Activated naive CD8-positive, alpha-beta T cell treated with anti-CD3 and anti-CD28 coated beads, Interleukin-2, amount 50 U/mL, for 24 hours (primary cell): ENCODE results near the gene KLF13.

Experiments used
- ATAC-seq: fragments of 150-1000 bp; cut with Tn5 transposase; one replicate; pipeline ENCODE4 v1.10.0; 2021
- DNase-seq: peaks from one replicate; pipeline ENCODE4 v3.0.0; 2021
- H3K27ac Mint-ChIP-seq: one replicate; pipeline ENCODE4 v1.8.0; 2021; ENCODE audit warnings: mild to moderate bottlenecking, mixed read lengths
- H3K27me3 Mint-ChIP-seq: one replicate; pipeline ENCODE4 v1.8.0; 2021; ENCODE audit warnings: mixed read lengths
- H3K36me3 Mint-ChIP-seq: one replicate; pipeline ENCODE4 v1.8.0; 2021; ENCODE audit warnings: low read depth, mixed read lengths
- H3K4me1 Mint-ChIP-seq: one replicate; pipeline ENCODE4 v1.8.0; 2021; ENCODE audit warnings: mixed read lengths
- H3K4me3 Mint-ChIP-seq: one replicate; pipeline ENCODE4 v1.8.0; 2021; ENCODE audit warnings: mild to moderate bottlenecking, moderate library complexity, mixed read lengths
- H3K9me3 Mint-ChIP-seq: one replicate; pipeline ENCODE4 v1.8.0; 2021; ENCODE audit warnings: mixed read lengths

KLF13 gene

DNA sequence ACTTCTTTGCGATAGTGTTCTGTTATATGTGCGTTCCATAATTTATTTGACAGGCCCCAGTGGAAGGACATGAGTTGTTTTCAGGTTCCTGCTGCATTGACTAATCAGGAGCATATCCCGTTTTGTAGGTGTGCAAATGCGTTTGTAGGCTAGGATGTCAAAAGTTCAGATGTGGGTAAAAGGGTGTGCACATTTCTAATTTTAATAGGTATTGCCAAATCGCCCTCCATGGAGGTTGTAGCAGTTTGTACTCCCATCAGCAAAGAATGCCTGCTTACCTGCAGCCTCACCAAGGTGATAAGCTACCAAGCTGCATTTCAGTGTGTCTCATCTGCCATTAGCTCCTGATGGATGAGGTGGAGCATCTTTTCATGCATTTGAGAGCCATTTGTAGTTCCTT, 36.3 kb downstream of the KLF13 start:
- ATAC-seq (no peak), DNase-seq (no peak)
- Mint-ChIP-seq H3K27me3 (no peaks in the 10 kb centered on the region), H3K36me3 (peaks cover 14% of the 10 kb centered on the region), H3K4me3 (peak overlapping the region; percentile 13), H3K27ac (peak overlapping the region; percentile 93), H3K9me3 (no peaks in the 10 kb centered on the region), H3K4me1 (peaks cover 99% of the 10 kb centered on the region)

DNA sequence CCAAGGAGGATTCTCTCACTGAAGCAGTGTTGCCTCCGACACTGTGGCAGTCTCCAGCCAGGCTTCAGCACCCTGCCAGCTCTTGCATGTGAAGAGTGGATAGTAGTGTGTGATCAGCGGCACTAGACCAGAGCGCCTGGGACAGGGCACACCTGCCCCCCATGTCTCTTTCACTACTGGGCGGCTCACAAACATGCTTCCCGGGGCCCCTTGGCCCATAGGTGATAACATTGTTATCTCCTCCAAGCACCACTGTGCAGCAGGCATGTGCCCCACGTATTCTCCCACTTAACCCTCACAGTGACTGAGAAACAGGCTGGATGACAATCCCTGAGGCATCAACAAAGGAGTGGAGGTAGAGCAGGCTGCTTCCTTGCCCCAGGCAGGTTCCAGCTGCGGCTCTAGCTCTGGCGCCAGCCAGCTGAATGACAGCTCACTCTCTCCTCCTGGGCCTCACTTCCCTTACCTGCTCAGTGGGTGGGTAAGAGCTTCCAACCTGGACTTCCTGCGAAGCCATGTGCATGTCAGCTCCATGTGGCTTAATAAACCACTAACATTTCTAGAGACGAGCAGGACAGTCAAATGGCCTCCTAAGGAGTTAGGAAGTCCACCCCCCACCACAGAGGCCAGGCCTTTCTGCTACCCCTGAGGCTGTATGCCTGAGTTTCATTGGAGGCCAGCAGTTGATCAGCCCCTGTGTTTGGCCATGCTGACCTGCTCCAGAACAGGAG, 37.8 kb downstream of the KLF13 start:
- H3K27ac Mint-ChIP-seq = peak overlapping the region; percentile 93
- DNase-seq = peak; percentile 57
- peak; percentile 21 for ATAC-seq
- peak overlapping the region; percentile 65 for H3K4me3 Mint-ChIP-seq
- H3K27me3 Mint-ChIP-seq = no peaks in the 10 kb centered on the region
- peaks cover 7% of the 10 kb centered on the region for H3K36me3 Mint-ChIP-seq
- H3K9me3 Mint-ChIP-seq = no peaks in the 10 kb centered on the region
- H3K4me1 Mint-ChIP-seq = peaks cover 99% of the 10 kb centered on the region

DNA sequence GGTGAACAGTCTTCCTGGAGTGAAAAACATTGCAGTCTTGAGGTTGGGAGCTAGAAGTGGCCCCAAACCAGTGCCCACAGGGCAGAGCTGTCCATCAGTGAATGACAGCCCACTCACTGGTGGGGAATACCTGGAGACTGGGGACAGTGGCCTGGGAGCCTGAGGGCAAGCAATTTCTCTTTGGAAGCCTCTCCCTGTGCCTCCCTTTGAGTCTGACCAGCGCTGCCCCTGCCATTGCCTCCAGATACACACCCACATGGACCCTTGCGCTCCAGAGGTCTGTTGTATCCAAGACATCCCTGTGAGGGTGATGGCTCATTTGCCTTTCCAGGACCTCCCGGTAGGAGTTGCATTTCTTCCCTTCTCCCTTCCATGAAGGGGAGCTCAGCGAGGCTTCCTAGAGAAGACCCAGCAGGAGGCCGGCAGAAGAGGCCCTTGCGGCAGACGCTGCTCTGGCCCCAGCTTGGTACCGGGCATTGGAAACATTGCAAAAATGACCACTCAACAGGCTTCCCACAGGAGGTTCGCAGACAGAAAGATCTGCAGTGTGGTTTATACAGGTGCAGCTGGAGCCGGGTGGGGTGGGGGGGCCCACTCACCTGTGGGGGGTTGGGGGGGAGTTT, 38.5 kb downstream of the KLF13 start:
- no peak for DNase-seq

DNA sequence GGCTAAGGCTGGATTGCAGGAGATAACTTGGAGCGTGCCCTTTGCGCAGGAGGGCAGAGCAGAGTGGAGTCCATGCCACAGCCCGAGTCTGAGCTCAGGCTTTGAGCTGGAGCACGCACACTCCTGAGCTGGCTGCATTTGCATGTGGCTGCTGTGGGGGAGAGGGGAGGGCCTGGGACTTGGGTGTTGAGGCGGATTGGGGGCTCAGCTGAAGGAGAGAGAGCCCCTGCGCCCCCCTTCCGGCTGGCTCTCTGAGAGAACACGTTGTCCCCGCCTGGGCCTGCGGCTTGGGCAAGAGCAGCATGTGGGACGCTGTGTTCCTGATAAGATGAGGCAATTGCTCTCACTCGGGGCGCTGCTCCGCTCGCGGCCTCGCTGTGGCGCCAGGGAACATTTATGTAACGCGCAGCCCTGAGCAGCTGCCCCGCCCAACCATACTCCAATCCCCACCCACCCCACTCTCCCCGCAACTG, 39.1 kb downstream of the KLF13 start:
- H3K4me3 Mint-ChIP-seq = peak overlapping the region; percentile 65
- peak; percentile 83 for DNase-seq
- H3K4me1 Mint-ChIP-seq = peaks cover 99% of the 10 kb centered on the region
- no peaks in the 10 kb centered on the region for H3K27me3 Mint-ChIP-seq
- H3K27ac Mint-ChIP-seq = peak overlapping the region; percentile 93
- H3K36me3 Mint-ChIP-seq = peaks cover 12% of the 10 kb centered on the region
- peak; percentile 73 for ATAC-seq
- H3K9me3 Mint-ChIP-seq = no peaks in the 10 kb centered on the region

More for the DNA sequence above, 38.5 kb downstream of the KLF13 start:
- Mint-ChIP-seq H3K36me3 (peaks cover 11% of the 10 kb centered on the region), H3K4me1 (peaks cover 99% of the 10 kb centered on the region), H3K4me3 (peak overlapping the region; percentile 65), H3K9me3 (no peaks in the 10 kb centered on the region), H3K27ac (peak overlapping the region; percentile 93), H3K27me3 (no peaks in the 10 kb centered on the region)
- ATAC-seq = no peak

GRCh38 chr15:31366169-31366734, 39.6 kb downstream of the KLF13 start:
- peaks cover 14% of the 10 kb centered on the region for H3K36me3 Mint-ChIP-seq
- no peak for DNase-seq
- H3K27me3 Mint-ChIP-seq = no peaks in the 10 kb centered on the region
- H3K4me3 Mint-ChIP-seq = peak overlapping the region; percentile 65
- H3K27ac Mint-ChIP-seq = peak overlapping the region; percentile 93
- ATAC-seq = no peak
- H3K9me3 Mint-ChIP-seq = no peaks in the 10 kb centered on the region
- peaks cover 99% of the 10 kb centered on the region for H3K4me1 Mint-ChIP-seq

GRCh38 chr15:31367021-31367729, 40.5 kb downstream of the KLF13 start:
- H3K36me3 Mint-ChIP-seq = peaks cover 14% of the 10 kb centered on the region
- H3K4me3 Mint-ChIP-seq = peak overlapping the region; percentile 65
- H3K9me3 Mint-ChIP-seq = no peaks in the 10 kb centered on the region
- peaks cover 91% of the 10 kb centered on the region for H3K4me1 Mint-ChIP-seq
- ATAC-seq (no peak), DNase-seq (no peak)
- H3K27ac Mint-ChIP-seq = peak overlapping the region; percentile 93
- no peaks in the 10 kb centered on the region for H3K27me3 Mint-ChIP-seq

DNA sequence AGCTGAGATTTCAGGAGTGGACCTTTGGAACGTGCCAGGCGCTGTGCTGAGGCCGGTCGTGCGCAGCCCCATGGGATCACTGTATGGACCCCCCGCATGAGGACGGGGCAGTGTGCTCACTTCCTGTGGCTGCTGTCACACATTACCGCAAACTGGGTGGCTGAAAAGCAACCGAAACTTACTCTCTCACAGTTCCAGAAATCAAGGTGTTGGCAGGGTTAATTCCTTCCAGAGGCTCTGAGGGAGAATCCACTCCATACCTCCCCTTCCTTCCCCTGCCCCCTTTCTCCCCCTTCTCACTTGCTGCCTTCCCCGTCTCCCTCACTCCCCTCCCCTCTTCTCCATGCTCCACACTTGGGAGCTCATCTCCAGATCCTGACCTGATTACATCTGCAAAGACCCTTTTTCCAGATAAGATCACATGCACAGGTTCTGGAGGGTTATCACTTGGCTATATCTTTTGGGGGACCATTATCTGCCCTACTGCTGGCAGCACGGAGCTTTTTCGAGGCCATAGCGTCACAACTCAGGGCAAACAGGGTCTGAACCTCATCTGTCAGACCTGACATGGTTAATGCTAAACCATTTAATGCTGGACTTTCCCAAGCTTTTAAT, 41.2 kb downstream of the KLF13 start:
- DNase-seq (peak; percentile 62), ATAC-seq (no peak)
- peak overlapping the region; percentile 93 for H3K27ac Mint-ChIP-seq
- peak overlapping the region; percentile 65 for H3K4me3 Mint-ChIP-seq
- no peaks in the 10 kb centered on the region for H3K27me3 Mint-ChIP-seq
- H3K9me3 Mint-ChIP-seq = no peaks in the 10 kb centered on the region
- peaks cover 89% of the 10 kb centered on the region for H3K4me1 Mint-ChIP-seq
- H3K36me3 Mint-ChIP-seq = peaks cover 18% of the 10 kb centered on the region

DNA sequence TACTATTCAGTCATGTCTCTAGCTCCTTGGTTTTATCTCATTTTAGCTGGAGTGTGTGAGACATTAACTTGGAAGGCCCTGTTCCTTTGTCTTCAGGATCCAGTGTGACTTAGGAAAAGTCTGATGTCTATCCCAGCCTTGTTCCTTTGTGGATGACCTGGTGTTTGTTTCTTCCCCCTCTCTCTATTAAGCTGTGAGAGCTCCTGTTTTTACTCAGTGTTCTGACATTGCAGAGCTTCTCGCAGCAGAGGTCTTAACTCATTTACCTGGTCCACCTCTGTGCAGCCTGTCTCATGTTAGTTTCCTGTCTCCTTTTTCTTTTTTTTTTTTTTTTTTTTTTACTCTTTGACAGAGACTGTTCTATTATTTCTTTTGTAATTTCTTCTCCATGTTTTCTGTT, 43.1 kb downstream of the KLF13 start:
- peaks cover 23% of the 10 kb centered on the region for H3K36me3 Mint-ChIP-seq
- no peaks in the 10 kb centered on the region for H3K27me3 Mint-ChIP-seq
- no peak for DNase-seq
- H3K9me3 Mint-ChIP-seq = no peaks in the 10 kb centered on the region
- H3K27ac Mint-ChIP-seq = peak overlapping the region; percentile 54
- H3K4me3 Mint-ChIP-seq = no peak overlapping the region
- H3K4me1 Mint-ChIP-seq = peaks cover 76% of the 10 kb centered on the region
- no peak for ATAC-seq

- Mint-ChIP-seq H3K36me3 (peaks cover 25% of the 10 kb centered on the region), H3K4me1 (peaks cover 75% of the 10 kb centered on the region), H3K27ac (no peak overlapping the region), H3K9me3 (no peaks in the 10 kb centered on the region), H3K4me3 (no peak overlapping the region), H3K27me3 (no peaks in the 10 kb centered on the region)
- DNase-seq (no peak), ATAC-seq (no peak)
Measured at GRCh38 chr15:31371520-31372240, 45.0 kb downstream of the KLF13 start.

- Mint-ChIP-seq H3K4me3 (no peak overlapping the region), H3K27me3 (no peaks in the 10 kb centered on the region), H3K27ac (no peak overlapping the region), H3K36me3 (peaks cover 25% of the 10 kb centered on the region), H3K9me3 (no peaks in the 10 kb centered on the region), H3K4me1 (peaks cover 71% of the 10 kb centered on the region)
- DNase-seq (no peak), ATAC-seq (no peak)
Measured at GRCh38 chr15:31372635-31373091, 46.0 kb downstream of the KLF13 start.

- Mint-ChIP-seq H3K9me3 (no peaks in the 10 kb centered on the region), H3K27ac (no peak overlapping the region), H3K36me3 (peaks cover 25% of the 10 kb centered on the region), H3K27me3 (no peaks in the 10 kb centered on the region), H3K4me1 (peaks cover 68% of the 10 kb centered on the region), H3K4me3 (no peak overlapping the region)
- no peak for ATAC-seq
- DNase-seq = no peak
Measured at GRCh38 chr15:31373096-31373865, 46.6 kb downstream of the KLF13 start.

GRCh38 chr15:31373970-31374369, 47.3 kb downstream of the KLF13 start:
- ATAC-seq (no peak), DNase-seq (no peak)
- H3K27me3 Mint-ChIP-seq = no peaks in the 10 kb centered on the region
- H3K27ac Mint-ChIP-seq = peak overlapping the region; percentile 49
- H3K4me3 Mint-ChIP-seq = no peak overlapping the region
- H3K9me3 Mint-ChIP-seq = no peaks in the 10 kb centered on the region
- H3K4me1 Mint-ChIP-seq = peaks cover 68% of the 10 kb centered on the region
- peaks cover 28% of the 10 kb centered on the region for H3K36me3 Mint-ChIP-seq

DNA sequence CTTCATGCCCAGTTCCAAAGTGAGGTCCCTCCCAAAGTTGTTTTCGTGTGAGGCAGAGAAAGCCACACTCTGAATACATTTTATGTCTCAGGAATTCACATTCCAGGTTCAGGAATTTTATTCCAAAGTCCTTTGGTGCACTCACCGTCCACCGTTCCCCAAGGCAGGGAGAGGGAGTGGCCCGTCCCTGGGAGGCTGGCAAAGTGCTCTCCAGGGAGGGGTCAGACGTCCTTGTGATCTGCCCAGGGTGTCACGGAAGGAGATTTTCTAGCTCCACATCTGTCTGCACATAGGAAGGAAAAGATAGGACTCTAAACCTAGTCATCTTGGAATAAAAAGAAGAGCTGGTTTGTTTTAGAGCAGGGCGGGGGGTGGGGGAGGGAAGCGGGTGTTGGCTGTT, 47.9 kb downstream of the KLF13 start:
- H3K4me3 Mint-ChIP-seq = no peak overlapping the region
- DNase-seq (no peak), ATAC-seq (no peak)
- H3K4me1 Mint-ChIP-seq = peaks cover 66% of the 10 kb centered on the region
- no peak overlapping the region for H3K27ac Mint-ChIP-seq
- peaks cover 29% of the 10 kb centered on the region for H3K36me3 Mint-ChIP-seq
- no peaks in the 10 kb centered on the region for H3K27me3 Mint-ChIP-seq
- no peaks in the 10 kb centered on the region for H3K9me3 Mint-ChIP-seq
